H1 (cell line): ENCODE measurements around the gene PPP2R3A. TPM values are rescaled to one million over a fixed set of nuclear protein-coding genes. Genes with fewer than 3 reads are reported as not detected.

Source experiments
- ASH2L ChIP-seq: fragments of 200-600, 300-600 bp; sonication (generic); IDR thresholded peaks from one replicate; pipeline ENCODE4 v1.7.1; 2017; ENCODE audit warnings: low read length
- KDM5A ChIP-seq: fragments of 200-600 bp; IDR thresholded peaks from 2 replicates; pipeline ENCODE4 v1.7.1; 2012; ENCODE audit warnings: mild to moderate bottlenecking, low read length, inconsistent platforms, mixed read lengths
- polyA plus RNA-seq, 7 experiments: library from polyadenylated mRNA; depleted of rRNA in 3 of 7; stranded (reverse) in 5 of 7; unstranded in 2 of 7; fragments of >200 nt in 5 of 7; fragments of 200-250 nt in 2 of 7; gene quantifications; 1 replicate in 5 of 7; 2 replicates in 1 of 7; 4 replicates in 1 of 7; pipeline versions ENCODE4 v1.2.1 to v1.2.3, GENCODE V29; 2011 to 2013; ENCODE audit warnings: missing spikeins in 2 of 7, mixed read lengths in 2 of 7
- total RNA-seq: library from RNA; stranded (reverse); fragmentation: NEBNext Ultra II Directional; extraction: Animal tissue kit (Norgen Biotek cat#: 25700); gene quantifications from 2 replicates; pipeline ENCODE4 v1.2.1, GENCODE V29; 2021
- TF ChIP-seq, protein P1 (sequence below): fragments of 300-600 bp; sonication (generic); IDR thresholded peaks from 2 replicates; pipeline ENCODE4 v1.7.1; 2012; ENCODE audit warnings: low read length, moderate library complexity, mild to moderate bottlenecking, inconsistent platforms; ENCODE audit not compliant: insufficient replicate concordance

The PPP2R3A gene
- total and polyA plus RNA-seq, 2 of the 8 experiments (the other 6 are each of a cell fraction or from before 2014, with no cell fraction given): 4.1 to 15.2 TPM

- TF ChIP-seq, protein P1, sequence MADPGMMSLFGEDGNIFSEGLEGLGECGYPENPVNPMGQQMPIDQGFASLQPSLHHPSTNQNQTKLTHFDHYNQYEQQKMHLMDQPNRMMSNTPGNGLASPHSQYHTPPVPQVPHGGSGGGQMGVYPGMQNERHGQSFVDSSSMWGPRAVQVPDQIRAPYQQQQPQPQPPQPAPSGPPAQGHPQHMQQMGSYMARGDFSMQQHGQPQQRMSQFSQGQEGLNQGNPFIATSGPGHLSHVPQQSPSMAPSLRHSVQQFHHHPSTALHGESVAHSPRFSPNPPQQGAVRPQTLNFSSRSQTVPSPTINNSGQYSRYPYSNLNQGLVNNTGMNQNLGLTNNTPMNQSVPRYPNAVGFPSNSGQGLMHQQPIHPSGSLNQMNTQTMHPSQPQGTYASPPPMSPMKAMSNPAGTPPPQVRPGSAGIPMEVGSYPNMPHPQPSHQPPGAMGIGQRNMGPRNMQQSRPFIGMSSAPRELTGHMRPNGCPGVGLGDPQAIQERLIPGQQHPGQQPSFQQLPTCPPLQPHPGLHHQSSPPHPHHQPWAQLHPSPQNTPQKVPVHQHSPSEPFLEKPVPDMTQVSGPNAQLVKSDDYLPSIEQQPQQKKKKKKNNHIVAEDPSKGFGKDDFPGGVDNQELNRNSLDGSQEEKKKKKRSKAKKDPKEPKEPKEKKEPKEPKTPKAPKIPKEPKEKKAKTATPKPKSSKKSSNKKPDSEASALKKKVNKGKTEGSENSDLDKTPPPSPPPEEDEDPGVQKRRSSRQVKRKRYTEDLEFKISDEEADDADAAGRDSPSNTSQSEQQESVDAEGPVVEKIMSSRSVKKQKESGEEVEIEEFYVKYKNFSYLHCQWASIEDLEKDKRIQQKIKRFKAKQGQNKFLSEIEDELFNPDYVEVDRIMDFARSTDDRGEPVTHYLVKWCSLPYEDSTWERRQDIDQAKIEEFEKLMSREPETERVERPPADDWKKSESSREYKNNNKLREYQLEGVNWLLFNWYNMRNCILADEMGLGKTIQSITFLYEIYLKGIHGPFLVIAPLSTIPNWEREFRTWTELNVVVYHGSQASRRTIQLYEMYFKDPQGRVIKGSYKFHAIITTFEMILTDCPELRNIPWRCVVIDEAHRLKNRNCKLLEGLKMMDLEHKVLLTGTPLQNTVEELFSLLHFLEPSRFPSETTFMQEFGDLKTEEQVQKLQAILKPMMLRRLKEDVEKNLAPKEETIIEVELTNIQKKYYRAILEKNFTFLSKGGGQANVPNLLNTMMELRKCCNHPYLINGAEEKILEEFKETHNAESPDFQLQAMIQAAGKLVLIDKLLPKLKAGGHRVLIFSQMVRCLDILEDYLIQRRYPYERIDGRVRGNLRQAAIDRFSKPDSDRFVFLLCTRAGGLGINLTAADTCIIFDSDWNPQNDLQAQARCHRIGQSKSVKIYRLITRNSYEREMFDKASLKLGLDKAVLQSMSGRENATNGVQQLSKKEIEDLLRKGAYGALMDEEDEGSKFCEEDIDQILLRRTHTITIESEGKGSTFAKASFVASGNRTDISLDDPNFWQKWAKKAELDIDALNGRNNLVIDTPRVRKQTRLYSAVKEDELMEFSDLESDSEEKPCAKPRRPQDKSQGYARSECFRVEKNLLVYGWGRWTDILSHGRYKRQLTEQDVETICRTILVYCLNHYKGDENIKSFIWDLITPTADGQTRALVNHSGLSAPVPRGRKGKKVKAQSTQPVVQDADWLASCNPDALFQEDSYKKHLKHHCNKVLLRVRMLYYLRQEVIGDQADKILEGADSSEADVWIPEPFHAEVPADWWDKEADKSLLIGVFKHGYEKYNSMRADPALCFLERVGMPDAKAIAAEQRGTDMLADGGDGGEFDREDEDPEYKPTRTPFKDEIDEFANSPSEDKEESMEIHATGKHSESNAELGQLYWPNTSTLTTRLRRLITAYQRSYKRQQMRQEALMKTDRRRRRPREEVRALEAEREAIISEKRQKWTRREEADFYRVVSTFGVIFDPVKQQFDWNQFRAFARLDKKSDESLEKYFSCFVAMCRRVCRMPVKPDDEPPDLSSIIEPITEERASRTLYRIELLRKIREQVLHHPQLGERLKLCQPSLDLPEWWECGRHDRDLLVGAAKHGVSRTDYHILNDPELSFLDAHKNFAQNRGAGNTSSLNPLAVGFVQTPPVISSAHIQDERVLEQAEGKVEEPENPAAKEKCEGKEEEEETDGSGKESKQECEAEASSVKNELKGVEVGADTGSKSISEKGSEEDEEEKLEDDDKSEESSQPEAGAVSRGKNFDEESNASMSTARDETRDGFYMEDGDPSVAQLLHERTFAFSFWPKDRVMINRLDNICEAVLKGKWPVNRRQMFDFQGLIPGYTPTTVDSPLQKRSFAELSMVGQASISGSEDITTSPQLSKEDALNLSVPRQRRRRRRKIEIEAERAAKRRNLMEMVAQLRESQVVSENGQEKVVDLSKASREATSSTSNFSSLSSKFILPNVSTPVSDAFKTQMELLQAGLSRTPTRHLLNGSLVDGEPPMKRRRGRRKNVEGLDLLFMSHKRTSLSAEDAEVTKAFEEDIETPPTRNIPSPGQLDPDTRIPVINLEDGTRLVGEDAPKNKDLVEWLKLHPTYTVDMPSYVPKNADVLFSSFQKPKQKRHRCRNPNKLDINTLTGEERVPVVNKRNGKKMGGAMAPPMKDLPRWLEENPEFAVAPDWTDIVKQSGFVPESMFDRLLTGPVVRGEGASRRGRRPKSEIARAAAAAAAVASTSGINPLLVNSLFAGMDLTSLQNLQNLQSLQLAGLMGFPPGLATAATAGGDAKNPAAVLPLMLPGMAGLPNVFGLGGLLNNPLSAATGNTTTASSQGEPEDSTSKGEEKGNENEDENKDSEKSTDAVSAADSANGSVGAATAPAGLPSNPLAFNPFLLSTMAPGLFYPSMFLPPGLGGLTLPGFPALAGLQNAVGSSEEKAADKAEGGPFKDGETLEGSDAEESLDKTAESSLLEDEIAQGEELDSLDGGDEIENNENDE: no peak
- TF ChIP-seq ASH2L (no peak), KDM5A (no peak)
These were observed 216.2 kb downstream of the PPP2R3A start (continued) for GRCh38 chr3:136181741-136182140.
